Astrocyte of the spinal cord (primary cell): ENCODE measurements around the gene GIMAP5.

Experiments
- DNase-seq: peaks from one replicate; pipeline ENCODE4 v3.0.0; 2011; ENCODE audit warnings: low read depth, low spot score
- H3K4me3 ChIP-seq: 2 replicates; pipeline ENCODE4 v1.5.1; 2011; ENCODE audit warnings: low read depth, mild to moderate bottlenecking, low read length, moderate library complexity
- in situ Hi-C: cut with HindIII; loops from 2 replicates; pipeline ENCODE4 v1.10.0; 2017; ENCODE audit warnings: low sequenced_read_pairs
- TF ChIP-seq, protein P1 (sequence below): IDR thresholded peaks from 2 replicates; pipeline ENCODE4 v1.5.1; 2012; ENCODE audit warnings: low read depth, mild to moderate bottlenecking, low read length, inconsistent platforms

The GIMAP5 gene

DNA sequence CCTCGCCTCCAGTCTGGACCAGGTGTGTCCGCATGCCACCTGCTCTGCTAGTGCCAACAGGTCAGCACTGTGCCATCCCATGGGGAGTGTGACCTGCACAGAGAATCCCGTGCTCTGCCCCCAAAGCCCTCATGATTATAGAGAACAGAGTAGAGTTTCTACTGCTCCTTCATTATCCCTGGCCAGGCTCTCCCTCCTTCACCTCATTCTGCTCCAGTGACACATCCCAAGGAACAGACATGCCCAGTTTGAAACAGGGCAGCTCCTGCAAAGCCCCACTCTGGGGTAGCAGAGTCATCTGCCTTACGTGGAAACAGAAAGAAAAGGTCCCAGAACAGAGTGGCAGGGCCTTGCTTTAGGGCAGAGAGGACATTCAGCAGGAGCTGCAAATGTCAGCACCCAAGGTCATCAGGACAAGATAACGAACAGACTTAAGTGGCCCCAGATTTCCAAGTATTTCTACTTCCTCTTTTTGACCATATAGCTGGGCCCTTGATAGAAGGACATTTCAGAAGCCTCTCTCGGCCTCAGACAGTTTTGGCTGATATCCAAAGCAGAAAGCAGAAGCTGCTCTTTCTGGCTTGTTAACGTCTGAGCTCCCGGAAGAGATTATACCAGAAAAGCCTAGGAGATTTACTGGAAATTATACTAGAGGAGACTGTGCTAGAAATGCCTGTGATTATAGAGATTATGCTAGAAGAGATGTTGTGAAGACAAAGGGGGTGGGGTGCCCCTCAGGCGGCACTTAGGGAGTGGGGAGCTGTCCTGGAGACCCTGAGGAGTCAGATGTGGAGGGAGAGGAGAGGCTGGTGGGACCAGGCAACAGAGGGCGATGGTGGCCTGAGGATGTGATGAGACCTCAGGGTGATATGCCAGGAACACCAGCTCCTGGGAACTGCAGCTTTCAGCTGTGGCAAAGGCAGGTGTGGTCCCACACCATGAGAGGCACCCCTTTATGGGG is 50.4 kb downstream of the GIMAP5 start:
- in situ Hi-C loops: no loop called here
- TF ChIP-seq, protein P1, sequence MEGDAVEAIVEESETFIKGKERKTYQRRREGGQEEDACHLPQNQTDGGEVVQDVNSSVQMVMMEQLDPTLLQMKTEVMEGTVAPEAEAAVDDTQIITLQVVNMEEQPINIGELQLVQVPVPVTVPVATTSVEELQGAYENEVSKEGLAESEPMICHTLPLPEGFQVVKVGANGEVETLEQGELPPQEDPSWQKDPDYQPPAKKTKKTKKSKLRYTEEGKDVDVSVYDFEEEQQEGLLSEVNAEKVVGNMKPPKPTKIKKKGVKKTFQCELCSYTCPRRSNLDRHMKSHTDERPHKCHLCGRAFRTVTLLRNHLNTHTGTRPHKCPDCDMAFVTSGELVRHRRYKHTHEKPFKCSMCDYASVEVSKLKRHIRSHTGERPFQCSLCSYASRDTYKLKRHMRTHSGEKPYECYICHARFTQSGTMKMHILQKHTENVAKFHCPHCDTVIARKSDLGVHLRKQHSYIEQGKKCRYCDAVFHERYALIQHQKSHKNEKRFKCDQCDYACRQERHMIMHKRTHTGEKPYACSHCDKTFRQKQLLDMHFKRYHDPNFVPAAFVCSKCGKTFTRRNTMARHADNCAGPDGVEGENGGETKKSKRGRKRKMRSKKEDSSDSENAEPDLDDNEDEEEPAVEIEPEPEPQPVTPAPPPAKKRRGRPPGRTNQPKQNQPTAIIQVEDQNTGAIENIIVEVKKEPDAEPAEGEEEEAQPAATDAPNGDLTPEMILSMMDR: no peak
- H3K4me3 ChIP-seq: no peak overlapping the region
- DNase-seq: no peak

DNA sequence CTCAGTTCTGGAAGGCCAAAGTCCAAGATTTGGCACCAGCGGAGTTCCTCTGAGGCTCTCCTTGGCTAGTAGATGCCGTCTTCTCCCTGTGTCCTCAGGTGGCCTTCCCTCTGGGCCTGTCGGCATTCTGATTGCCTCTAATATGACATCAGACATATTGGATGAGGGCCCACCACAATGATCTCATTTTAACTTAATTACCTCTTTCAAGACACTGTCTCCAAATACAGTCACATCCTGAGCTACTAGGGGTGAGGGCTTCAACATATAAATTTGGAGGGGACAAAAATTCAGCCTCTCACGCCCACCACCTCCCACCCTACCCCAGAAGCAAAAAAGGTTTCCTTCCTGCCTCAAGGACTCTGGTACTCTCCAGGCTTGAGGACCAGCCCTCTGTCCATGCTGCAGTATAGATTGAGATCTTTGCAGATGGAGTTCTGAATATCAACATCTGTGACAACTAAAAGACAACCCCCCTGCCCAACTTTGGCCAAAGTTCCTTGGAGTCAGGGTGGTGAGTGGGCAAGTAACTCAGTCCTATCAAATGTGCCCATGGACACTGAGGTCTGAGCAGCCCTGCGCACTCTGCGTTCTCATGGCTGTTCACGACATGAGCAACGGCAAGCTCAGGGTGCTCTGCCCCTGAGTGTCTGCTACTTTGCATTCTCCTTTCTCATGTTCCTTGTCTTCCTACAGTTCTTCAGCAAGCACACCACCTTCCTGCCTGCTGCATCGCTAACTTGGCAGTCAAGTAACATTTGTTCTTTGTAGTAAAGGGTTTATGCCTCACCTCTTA is 51.5 kb downstream of the GIMAP5 start:
- TF ChIP-seq, protein P1: no peak

DNA sequence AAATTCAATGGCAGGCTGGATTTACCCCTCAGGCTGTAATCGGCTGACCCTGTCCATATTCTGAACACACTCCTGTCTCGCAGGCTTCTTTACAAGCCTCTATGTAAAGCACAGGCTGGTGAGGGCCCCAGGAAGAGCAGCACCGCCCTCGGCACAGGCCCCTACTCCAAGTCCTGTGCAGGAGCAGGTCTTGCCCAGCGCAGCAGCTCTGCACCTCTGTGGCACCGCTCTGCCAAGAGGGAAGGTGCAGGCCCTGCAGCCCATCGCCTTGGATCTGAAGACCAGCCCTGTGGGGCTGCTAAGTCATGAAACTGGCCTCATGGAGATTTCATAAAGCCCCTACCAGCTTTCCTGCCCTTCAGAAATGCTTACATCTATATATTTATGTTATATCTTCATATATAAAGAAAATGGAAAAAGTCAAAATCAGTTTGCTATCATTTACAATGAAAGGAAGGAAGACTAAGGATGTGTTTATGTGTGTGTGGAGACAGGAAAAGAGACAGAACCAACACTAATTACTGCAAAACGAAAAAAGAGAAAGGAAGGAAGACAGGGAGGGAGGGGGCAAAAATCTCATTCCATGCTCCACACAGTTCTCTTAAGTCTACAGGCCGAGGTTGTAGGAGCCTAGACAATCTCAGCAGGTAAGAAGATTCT is 53.3 kb downstream of the GIMAP5 start:
- no peak for DNase-seq
- TF ChIP-seq, protein P1: no peak
- no peak overlapping the region for H3K4me3 ChIP-seq
- in situ Hi-C loops: no loop called here

More for the DNA sequence above, 51.5 kb downstream of the GIMAP5 start:
- no peak for DNase-seq
- no peak overlapping the region for H3K4me3 ChIP-seq
- in situ Hi-C loops: no loop called here

DNA sequence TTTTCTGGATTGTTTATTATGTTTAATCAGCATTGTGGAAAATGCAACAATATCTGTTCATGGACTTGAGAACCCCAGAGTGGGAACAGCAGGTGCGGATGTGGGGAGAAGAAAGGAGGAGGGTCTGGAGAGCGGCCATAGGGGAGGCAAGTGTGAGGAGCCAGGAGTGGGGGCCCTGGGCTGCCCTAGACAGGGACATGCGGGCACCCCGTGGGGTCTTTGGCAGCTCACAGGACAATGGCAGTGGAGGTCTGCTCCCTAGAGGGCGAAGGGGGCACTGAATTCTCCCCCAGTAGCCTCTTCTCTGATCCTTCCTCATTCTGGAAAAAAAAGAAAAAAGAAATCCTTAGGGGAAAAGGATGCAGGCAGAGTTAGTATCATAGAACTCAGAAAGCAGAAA is 54.1 kb downstream of the GIMAP5 start:
- DNase-seq: no peak
- no peak overlapping the region for H3K4me3 ChIP-seq
- TF ChIP-seq, protein P1: no peak
- in situ Hi-C loops: no loop called here

DNA sequence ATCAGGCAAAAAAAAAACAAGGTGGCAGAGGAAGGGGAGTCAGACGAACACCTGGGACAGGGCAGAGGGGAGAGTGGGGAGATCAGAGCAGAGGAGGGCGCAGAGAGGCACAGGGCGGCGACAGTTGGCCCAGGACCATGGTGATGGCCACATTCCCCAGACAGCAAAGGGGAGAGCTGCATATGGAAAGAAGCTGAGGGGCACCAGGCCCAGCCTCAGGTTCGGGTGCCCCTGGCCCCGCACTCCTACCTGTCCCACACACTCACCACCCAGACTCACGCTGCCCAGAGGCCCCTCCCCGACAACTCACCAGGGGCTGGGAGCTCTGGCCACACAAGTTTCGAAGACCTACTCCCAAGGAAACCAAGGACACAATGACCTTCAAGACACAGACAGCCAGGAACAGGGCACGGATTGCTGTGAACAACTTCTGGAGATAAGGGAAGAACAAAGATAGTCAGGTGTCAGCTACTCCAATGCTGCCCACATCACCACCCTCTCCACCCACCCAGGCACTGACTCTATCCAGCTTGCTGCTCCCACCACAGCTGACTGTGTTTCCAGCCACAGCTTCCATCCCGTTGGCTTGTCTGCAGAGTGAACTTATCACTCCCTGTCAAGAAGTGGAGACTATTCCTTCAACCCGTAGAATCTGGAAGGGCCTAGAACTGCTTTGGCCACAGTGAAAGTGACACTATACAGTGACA is 54.7 kb downstream of the GIMAP5 start:
- no peak overlapping the region for H3K4me3 ChIP-seq
- in situ Hi-C loops: no loop called here
- TF ChIP-seq, protein P1: no peak
- DNase-seq: no peak
